Fibroblast of the conjunctiva (primary cell): ENCODE data around the gene FOSL2.

ENCODE experiments used
- DNase-seq: peaks from one replicate; pipeline ENCODE4 v3.0.0-alpha.2; 2010; ENCODE audit warnings: low read depth

FOSL2 gene

DNA sequence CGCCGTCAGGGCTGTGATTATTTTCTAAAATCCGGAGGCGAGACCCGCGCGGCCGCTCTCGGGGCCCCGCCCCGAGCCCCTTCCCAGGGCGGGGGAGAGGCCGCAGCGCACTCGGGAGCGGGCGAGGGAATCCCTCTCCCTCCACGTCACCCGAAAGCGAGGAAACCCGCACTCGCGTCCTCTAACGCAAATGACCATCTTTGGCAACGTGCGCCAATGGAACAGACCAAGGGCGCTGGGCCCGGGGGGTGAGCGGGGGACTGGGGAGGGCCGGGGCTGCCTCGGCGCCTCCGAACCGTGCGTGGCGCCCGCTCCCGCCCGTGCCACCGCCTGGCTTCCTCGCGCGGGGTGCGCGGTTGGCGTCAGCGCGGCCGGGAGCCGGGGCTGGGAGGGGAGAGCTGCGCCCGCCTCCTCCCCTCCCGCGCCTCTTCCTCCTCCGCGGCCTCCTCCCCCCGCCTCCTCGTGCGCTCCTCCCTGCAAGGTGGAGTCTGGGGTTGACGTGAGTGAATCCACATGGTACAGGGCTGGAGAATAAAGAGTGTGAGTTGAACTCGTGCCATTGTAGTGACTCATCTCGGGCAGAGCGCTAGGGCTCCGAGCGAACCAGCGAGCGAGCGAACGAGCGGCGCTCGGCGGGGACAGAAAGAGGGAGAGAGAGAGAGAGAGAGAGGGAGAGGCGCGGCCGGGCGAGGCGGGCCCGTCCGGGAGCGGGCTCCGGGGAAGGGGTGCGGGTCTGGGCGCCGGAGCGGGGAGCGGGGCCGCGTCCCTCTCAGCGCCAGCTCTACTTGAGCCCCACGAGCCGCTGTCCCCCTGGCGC, at the start of gene FOSL2:
Gene FOSL2, plus strand, starts transcription at position 562 of the 817 bp plus-strand sequence. CDS start 863 bp downstream, outside the sequence.
- DNase-seq, result peak; percentile 99

DNA sequence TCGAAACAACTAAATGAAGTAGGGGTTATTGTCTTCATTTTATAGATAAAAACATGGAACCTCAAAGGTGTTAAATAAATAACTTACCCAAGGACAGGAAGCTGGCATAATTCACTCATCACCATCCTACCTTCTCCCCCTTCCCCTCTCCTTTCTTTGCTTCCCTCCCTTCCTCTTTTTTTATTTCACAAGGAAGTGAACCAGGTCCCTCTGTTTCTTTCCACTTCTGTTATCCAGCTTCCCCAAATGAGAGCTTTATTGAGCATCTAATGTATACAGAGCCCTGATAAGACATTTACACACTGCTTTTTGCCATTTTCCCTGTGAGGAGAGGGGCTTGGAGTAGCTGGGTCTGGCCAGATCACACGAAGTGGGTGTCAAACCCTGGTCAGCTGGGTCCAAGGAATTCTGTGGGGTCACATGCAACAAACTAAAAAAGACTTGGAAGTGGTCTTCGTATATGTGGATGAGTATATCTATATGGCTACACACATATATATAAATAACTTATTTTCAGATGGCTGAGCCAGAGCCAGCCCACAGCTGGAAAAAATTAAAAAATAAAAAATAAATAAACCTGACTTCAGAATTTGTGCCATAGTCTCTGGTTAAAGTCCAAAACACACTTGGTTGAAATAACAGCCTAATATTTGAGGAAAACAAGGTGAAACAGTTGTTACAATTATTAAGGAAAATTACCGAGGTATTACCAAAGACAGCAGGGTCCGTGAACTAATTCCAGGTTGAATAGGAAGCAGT, 49.3 kb upstream of the FOSL2 start:
- no peak for DNase-seq

DNA sequence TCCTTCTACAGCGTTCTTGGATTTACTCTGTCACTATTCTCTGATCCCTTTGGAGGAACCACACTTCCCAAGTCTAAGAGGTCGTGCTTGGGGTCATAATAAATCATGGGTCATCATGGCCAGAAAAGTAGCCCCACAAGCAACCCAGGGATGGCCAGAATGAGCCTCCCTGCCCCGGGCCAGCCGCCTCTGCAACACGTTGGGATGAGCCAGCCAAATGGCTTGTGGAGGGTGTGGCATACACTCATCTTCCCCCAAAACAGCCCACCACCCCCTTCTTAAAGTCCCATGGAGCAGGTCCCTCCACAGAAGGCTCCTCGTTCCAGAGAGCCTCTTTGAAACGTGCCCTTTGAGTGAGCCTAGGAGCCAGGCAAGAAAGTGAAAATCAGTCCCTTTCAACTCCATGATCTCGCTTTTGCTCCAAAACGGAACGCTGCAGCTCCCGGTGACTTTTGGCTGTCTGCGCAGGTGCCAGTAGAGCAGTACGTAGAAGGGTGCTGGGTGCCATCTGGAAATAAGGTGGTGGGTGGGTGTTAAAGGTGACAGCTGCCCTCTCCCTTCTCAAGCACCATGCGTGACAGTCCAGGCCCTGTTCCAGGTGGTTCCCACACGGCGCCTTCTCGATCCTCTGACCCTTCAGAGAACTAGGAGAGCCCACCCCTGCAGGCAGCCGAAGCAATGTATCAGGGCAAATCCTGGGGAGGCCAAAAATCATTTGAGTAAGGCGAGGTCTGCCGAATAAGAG, 48.5 kb upstream of the FOSL2 start:
- DNase-seq, result no peak

DNA sequence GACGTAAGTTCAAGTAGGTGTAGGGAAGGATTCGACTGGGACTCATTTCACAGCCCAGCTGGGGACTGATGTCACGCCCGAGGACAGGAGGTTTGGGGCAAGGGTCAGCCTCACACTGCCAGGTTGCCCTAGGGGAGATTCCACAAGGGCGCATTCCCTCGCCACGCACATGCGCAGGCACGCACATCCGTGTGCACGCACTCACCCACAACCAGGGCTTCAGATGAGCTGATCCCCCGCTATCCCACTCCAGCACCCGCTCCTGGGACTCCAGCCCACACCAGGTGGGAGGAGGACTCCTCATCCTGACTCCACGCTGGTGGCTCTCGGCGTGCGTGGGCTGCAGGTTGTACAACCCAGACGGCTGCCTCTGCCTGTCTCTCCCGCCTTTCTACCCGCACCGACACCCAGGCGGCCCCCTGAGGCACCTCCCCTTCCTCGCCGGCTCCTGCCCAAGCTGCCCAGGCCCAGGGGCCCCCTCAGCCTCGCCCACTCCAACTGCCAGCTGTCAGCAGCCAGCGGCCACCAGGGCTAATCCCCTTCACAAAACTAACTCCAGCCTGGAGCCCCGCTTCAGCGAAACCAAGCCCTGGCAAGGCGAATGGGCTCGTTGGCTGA, 47.8 kb upstream of the FOSL2 start:
- no peak for DNase-seq

DNA sequence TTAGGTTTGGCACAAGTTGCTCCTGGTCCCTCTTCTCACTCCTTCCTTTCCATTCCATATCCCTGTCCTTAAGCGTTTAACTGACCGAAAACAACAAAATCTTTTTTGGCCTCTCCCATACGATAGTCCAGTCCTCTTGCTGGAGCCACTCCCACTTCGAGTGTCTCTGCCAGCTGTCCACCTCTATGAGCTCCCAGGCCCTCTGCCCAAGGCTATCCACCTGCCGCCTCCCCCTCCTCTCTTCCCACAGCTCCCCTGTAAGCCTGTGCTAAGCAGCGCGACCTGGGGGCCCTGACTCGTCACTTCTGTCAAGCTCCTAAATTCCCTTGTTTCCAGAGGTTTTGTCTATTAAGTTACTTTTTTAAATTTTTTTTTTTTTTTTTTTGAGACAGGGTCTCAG, 47.0 kb upstream of the FOSL2 start:
- no peak for DNase-seq

DNA sequence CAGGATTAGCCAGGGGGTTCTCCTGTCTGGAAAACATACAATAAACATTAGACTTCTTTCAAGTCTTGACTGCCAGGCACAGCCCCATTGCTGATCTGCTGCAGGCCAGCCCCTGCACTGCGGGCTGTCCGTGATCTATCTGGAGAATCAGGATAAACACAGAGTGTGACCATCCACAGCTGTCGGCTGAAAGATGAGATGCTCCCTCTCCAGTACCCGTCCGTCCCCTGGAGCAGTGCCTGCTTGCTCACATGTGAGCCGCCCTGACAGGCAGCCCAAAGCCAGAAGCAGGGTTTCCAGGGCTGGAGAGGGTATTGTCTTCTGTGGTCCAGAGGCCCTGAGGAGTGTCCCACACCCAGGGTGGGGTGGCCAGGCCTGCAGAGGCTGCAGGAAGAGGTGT, 46.1 kb upstream of the FOSL2 start:
- DNase-seq, result no peak

GRCh38 chr2:28347193-28347592, 45.5 kb upstream of the FOSL2 start:
- no peak for DNase-seq

GRCh38 chr2:28347596-28347995, 45.1 kb upstream of the FOSL2 start:
- no peak for DNase-seq

DNA sequence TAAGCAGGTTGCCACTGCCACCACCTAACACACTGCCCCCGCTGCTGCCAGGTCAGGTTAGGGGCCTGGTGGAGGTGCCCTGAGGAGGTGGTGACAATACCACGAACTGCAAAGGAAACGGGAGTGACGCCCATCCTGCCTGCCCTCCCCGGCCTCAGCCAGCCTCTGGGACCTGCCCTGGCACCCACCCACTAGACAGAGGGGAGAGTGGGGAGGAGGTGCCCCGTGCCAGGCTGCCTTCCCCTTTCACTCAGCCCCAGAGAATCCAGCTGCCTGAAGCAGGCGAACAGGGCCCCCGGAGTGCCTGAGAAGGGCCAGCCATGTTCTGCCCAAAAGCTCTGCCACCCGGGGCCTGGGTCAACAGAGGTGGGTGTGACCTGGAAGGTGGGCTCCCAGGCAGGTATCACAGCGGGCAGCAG, 44.5 kb upstream of the FOSL2 start:
- DNase-seq, result no peak

GRCh38 chr2:28348921-28349320, 43.7 kb upstream of the FOSL2 start:
- DNase-seq, result no peak

DNA sequence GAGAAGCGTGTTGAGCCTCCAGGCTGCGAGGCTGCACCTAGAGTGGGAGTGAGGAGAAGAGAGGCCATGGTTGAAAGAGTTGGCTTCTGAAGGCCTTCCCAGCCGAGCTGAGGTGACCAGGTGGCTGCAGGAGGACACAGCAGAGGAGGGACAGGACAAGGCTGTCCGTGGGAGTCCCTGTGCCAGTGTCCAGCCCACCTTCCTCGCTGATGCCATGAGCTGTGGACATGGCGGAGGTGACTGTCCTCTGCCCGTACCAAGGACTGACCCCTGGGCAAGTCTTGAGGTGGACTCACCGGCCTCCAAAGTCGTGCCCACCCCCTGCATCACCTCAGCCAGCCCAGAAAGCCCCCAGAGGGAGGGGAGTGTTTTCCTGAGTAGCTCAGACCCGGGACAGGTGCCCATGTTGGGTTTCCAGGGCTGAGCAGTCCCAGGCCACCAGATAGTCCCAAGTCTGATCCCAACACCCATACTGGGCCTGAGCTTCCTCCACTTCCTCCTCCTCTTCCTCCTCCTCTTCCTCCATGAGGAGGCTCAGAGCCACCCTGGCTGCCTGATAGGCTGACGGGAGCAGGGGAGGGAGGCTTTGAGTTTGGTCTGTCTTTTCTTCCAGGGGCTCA, 43.0 kb upstream of the FOSL2 start:
- no peak for DNase-seq

DNA sequence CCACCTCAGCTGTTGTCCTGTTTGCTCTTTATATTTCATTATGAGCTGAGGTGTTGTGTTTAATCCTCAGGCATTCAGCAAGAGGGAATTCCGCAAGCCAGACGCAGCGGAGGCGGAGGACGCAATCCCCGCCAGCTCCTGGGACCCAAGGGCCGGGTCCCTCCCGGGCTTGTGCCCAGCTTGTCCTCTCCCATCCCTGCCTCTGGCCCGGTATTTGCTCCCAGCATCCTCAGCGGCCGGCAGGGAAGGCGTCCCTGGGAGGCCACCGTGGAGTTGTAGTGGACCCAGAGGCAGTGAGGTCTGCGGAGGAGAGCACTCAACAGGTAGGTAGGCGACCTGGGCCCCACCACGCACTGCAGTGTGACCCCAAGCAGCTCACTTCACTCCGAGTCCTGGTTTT, 42.5 kb upstream of the FOSL2 start:
- no peak for DNase-seq

DNA sequence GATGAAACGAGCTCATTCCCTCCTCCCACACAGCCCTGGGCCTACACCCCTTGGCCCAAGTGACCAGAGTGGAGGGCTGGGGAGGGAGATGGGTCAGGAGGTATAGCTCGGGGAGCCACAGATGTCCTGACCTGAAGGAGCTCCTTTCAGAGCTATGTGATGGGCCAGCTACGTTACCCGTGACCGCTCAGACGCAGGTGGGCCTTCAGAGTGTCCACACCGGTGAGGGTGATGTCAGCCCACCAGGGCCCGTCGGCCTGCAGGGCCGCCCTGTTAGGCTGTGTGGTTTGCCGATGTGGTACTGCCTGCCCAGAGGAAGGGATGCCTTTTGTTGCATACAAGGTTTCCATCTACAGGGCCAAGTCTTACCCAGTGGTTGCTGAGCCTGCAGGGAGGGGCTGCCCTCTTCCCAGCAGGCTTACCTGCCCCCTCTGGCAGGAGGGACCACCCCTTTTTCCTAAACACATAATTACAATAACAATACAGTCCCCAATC, 41.8 kb upstream of the FOSL2 start:
- no peak for DNase-seq

DNA sequence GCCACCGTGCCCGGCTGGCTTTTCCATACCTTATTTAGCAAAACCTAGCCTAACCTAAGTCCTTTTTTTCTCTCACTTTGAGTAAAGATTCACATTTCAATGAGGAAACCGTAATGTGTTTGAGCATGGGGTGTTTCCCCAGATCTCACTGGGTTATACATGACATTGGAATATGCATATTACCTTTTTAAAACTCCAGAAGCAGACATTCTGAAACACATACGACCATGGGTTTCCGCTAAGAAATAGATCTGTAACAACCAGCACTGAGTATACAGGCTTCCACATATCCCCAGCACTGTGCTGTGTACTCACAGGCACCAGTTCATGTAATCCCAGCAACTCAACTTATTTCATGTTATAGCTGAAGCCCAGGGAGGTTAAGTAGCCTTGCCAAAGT, 41.0 kb upstream of the FOSL2 start:
- no peak for DNase-seq

GRCh38 chr2:28352104-28352503, 40.6 kb upstream of the FOSL2 start:
- no peak for DNase-seq

DNA sequence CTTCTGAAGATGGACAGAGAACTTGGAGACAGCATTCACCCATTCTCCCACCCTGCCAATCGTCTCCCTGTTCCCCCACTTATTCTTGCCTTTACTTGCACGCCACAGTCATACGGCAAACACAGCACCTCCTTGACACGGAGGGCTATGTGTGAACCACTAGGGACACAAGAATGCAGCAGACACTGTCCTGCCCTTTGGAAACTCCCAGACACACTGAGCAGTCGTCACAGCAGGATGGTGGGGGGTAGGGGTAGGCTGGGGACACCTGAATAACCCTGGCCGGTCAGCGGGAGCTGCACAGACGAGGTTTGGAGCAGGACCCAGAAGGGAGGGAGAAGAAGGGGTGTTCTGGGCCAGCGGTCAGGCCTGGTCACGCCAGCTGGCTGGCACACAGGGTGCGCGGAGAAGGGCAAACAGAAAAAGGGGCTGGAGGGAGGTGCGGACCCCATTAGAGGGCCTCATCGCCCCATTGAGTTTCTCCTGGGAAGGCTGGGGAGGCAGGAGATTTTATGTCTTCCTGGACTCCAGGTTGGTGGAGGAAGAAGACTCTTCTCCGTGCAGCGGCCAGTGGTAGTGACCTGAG, 40.0 kb upstream of the FOSL2 start:
- no peak for DNase-seq

GRCh38 chr2:28354920-28355520, 37.6 kb upstream of the FOSL2 start:
- no peak for DNase-seq

- DNase-seq, result no peak
Measured at GRCh38 chr2:28355521-28356094, 37.0 kb upstream of the FOSL2 start.

DNA sequence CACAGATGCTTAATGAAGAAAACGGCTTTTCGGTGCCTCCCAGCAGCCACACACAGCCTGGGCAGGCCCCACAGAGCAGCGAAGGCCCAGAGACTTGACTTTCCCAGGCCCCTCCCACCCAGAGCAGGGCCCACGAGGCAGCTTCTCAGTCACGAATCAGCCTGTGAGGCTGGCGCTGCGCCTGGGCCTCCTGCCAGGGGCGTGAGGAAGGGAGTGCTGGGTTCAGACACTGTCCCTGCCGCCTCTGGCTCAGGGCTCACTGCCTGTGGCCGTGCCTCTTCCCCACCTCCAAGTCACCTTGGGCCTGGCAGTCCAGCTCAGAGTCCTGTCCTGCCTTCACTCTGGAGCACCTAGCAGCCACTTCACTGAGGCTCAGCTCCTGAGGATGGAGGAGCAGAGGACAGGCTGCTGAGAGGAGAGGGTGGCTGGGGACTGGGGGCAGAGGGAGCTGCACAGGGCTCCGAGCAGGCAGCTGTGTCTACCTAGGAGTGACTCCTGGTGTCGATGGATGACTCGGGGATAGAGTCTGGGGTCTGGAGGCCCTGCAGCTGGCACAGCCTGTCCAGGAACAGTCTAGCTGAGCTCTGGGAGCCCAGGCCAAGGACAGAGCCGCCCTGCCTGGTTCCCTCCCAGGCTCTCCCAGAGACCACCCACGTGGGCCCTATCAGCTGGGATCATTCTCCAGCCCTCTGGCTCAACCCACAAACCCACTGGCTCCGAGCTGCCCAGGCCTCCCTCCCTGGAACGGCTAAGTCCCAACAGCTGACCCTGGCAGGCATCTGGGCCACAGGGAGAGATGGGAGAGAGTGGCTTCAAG, 36.4 kb upstream of the FOSL2 start:
- peak; percentile 65 for DNase-seq

DNA sequence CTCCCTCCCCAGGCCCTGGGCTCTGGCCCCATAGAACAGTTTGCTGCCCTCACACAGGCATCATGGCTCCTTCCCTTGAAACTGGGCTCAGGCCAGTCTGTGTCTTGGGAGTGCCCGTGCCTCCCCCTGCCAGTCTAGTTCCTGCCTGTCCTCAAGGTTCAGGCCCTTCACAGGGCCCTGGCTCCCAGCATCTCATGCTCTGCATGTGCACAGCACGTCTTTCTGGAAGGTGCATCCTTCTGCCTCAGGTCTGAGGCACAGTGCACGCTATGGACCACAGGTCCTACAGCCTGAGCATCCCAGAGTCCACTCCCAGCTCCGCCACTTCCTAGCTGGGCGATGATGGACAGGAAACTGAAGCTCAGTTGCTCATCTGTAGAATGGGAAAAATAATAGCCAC, 35.6 kb upstream of the FOSL2 start:
- DNase-seq, result no peak
